OCI-LY1 (cell line): ENCODE data around the gene HNRNPLL.

Experiments used
- H2AFZ ChIP-seq: fragments of 200-600 bp; sonication (generic), shearing (Covaris generic); 2 replicates; pipeline ENCODE4 v1.6.0; 2014; ENCODE audit warnings: antibody characterized with exemption, mild to moderate bottlenecking, low read length
- H3F3A ChIP-seq: fragments of 200-600 bp; sonication (generic), shearing (Covaris generic); 2 replicates; pipeline ENCODE4 v1.6.0; 2014; ENCODE audit warnings: mild to moderate bottlenecking, antibody characterized with exemption, low read length, moderate library complexity; ENCODE audit not compliant: insufficient read depth
- H3K27ac ChIP-seq: fragments of 200-600 bp; sonication (generic); 2 replicates; pipeline ENCODE4 v1.5.1; 2014; ENCODE audit warnings: low read length, mixed run types, mild to moderate bottlenecking, low read depth; ENCODE audit not compliant: poor library complexity, severe bottlenecking
- H3K27me3 ChIP-seq: fragments of 200-600 bp; sonication (generic); 2 replicates; pipeline ENCODE4 v1.6.0; 2014; ENCODE audit warnings: antibody characterized with exemption, mild to moderate bottlenecking, low read length, moderate library complexity; ENCODE audit not compliant: insufficient read depth
- H3K36me3 ChIP-seq: fragments of 200-600 bp; sonication (generic); 2 replicates; pipeline ENCODE4 v1.6.1; 2014; ENCODE audit warnings: mild to moderate bottlenecking, antibody characterized with exemption, low read length, moderate library complexity, mixed read lengths; ENCODE audit not compliant: insufficient read depth
- H3K4me1 ChIP-seq: fragments of 200-600 bp; sonication (generic); 2 replicates; pipeline ENCODE4 v1.5.1; 2014; ENCODE audit warnings: mild to moderate bottlenecking, low read length, moderate library complexity; ENCODE audit not compliant: insufficient read depth, severe bottlenecking
- H3K4me2 ChIP-seq: fragments of 200-600 bp; sonication (generic), shearing (Covaris generic); 2 replicates; pipeline ENCODE4 v1.6.1; 2014; ENCODE audit warnings: low read length
- H3K4me3 ChIP-seq: fragments of 200-600 bp; sonication (generic); 2 replicates; pipeline ENCODE4 v1.5.1; 2014; ENCODE audit warnings: low read length, low read depth, mild to moderate bottlenecking, mixed read lengths; ENCODE audit not compliant: poor library complexity, severe bottlenecking
- H3K79me2 ChIP-seq: fragments of 200-600 bp; shearing (Covaris generic); 2 replicates; pipeline ENCODE4 v1.6.1; 2016; ENCODE audit warnings: mixed run types, low read length, mixed read lengths; ENCODE audit not compliant: insufficient read depth
- H3K9ac ChIP-seq: fragments of 200-600 bp; sonication (generic), shearing (Covaris generic); 2 replicates; pipeline ENCODE4 v1.6.1; 2014; ENCODE audit warnings: mild to moderate bottlenecking, low read length, mixed read lengths
- H3K9me2 ChIP-seq: fragments of 200-600 bp; sonication (generic), shearing (Covaris generic); 2 replicates; pipeline ENCODE4 v1.6.1; 2014; ENCODE audit warnings: low read depth, mild to moderate bottlenecking, low read length, mixed read lengths
- H3K9me3 ChIP-seq: fragments of 200-600 bp; shearing (Covaris generic); 2 replicates; pipeline ENCODE4 v1.6.1; 2014; ENCODE audit warnings: low read length, mixed read lengths
- H4K20me1 ChIP-seq: fragments of 200-600 bp; sonication (generic), shearing (Covaris generic); 2 replicates; pipeline ENCODE4 v1.6.0; 2016; ENCODE audit warnings: mild to moderate bottlenecking, low read length; ENCODE audit not compliant: insufficient read depth
- EZH2 ChIP-seq: fragments of 200-600 bp; sonication (generic), shearing (Covaris generic); IDR thresholded peaks from 2 replicates; pipeline ENCODE4 v1.8.0; 2017; ENCODE audit warnings: borderline replicate concordance, mixed run types, mild to moderate bottlenecking, antibody characterized with exemption, low read length, moderate library complexity, mixed read lengths
- TF ChIP-seq, protein P1 (sequence below): fragments of 200-600 bp; sonication (generic), shearing (Covaris generic); IDR thresholded peaks from 2 replicates; pipeline ENCODE4 v1.5.1; 2017; ENCODE audit warnings: mild to moderate bottlenecking, antibody characterized with exemption, low read length, moderate library complexity, mixed read lengths

Gene HNRNPLL

DNA sequence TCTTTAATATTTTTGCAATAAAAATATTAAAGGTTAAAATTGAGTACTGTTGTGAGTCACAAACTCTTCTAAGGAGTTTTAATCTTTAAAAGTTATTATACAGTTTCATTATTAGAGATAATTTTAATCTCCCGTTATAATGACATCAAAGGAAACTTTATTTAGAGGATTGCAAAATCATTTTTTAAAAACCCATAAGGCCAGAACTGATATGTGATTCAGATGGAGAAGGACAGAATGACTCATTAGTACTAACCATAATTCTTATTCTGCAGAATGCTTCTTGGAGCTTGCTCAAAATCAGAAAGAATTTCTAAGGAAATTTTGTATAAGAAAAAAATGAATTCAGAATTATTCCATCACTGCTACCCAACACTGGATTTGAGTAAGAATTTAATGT lies 12.5 kb upstream of the HNRNPLL start:
- Histone ChIP-seq H3K4me2 (no peak overlapping the region), H4K20me1 (no peaks in the 10 kb centered on the region), H2AFZ (no peak overlapping the region), H3K27ac (no peak overlapping the region), H3K36me3 (no peaks in the 10 kb centered on the region), H3K4me1 (no peaks in the 10 kb centered on the region), H3F3A (no peaks in the 10 kb centered on the region), H3K9ac (no peak overlapping the region), H3K79me2 (no peaks in the 10 kb centered on the region), H3K27me3 (0 out of 2 replicates have a peak, but pooled peaks cover 4% of the 10 kb centered on the region), H3K4me3 (no peak overlapping the region), H3K9me2 (no peaks in the 10 kb centered on the region), H3K9me3 (no peaks in the 10 kb centered on the region)
- TF ChIP-seq, protein P1, sequence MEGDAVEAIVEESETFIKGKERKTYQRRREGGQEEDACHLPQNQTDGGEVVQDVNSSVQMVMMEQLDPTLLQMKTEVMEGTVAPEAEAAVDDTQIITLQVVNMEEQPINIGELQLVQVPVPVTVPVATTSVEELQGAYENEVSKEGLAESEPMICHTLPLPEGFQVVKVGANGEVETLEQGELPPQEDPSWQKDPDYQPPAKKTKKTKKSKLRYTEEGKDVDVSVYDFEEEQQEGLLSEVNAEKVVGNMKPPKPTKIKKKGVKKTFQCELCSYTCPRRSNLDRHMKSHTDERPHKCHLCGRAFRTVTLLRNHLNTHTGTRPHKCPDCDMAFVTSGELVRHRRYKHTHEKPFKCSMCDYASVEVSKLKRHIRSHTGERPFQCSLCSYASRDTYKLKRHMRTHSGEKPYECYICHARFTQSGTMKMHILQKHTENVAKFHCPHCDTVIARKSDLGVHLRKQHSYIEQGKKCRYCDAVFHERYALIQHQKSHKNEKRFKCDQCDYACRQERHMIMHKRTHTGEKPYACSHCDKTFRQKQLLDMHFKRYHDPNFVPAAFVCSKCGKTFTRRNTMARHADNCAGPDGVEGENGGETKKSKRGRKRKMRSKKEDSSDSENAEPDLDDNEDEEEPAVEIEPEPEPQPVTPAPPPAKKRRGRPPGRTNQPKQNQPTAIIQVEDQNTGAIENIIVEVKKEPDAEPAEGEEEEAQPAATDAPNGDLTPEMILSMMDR = no peak
- no peak for TF ChIP-seq EZH2

- H3K27ac ChIP-seq = no peak overlapping the region
- no peaks in the 10 kb centered on the region for H3F3A ChIP-seq
- H3K4me1 ChIP-seq = no peaks in the 10 kb centered on the region
- H3K4me2 ChIP-seq = no peak overlapping the region
- H3K4me3 ChIP-seq = no peak overlapping the region
- H3K36me3 ChIP-seq = no peaks in the 10 kb centered on the region
- no peak overlapping the region for H2AFZ ChIP-seq
- peaks cover 1% of the 10 kb centered on the region; the same call in 1 of the 2 replicates for H3K9me3 ChIP-seq
- no peaks in the 10 kb centered on the region for H3K79me2 ChIP-seq
- TF ChIP-seq, protein P1 = no peak
- TF ChIP-seq EZH2 = no peak
- H3K9ac ChIP-seq = no peak overlapping the region
- no peaks in the 10 kb centered on the region for H4K20me1 ChIP-seq
- H3K9me2 ChIP-seq = no peaks in the 10 kb centered on the region
- peaks cover 4% of the 10 kb centered on the region; the same call in 1 of the 2 replicates for H3K27me3 ChIP-seq
Measured at GRCh38 chr2:38613849-38614213, 11.1 kb upstream of the HNRNPLL start.

DNA sequence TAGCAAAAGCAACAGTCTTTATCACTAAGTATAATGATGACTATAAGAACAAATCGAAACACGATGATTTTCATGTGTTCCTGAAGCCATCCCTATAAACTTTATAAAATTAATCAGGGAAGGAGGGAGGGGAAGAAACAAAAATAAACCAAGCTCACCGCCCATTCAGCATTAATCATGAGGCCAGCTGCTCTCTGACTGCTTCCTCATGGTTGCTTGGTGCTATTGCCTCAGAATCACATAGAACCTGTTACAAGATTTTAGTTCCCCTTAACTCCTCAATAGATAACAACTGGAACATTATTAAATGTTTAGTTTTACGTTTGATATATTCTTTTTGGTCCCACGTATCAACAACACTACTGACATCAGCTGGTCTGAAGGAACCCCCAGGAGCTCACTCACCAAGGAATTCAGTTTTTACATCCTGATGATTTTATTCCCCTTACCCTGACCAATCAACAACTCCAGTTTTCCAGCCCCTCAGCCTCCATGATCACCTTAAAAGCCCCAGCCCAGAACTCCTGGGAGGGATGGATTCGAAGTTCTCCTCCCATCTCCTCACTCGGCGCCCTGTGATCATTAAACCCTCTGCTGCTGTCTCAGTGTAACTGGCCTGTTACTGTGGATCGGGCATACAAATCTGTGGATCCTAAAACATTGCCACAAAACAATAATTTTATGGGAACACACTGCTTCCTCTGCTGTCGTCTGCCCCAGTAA lies 10.6 kb upstream of the HNRNPLL start:
- Histone ChIP-seq H3K4me2 (no peak overlapping the region), H3K27me3 (peaks cover 4% of the 10 kb centered on the region; the same call in 1 of the 2 replicates)

More for the DNA sequence above, 10.6 kb upstream of the HNRNPLL start:
- Histone ChIP-seq H2AFZ (no peak overlapping the region), H3K9me3 (peaks cover 3% of the 10 kb centered on the region; the same call in 1 of the 2 replicates), H3K9ac (no peak overlapping the region), H3K79me2 (no peaks in the 10 kb centered on the region), H3K9me2 (no peaks in the 10 kb centered on the region), H3K27ac (no peak overlapping the region), H3F3A (no peaks in the 10 kb centered on the region), H4K20me1 (no peaks in the 10 kb centered on the region), H3K36me3 (no peaks in the 10 kb centered on the region), H3K4me3 (no peak overlapping the region), H3K4me1 (no peaks in the 10 kb centered on the region)
- TF ChIP-seq EZH2 = no peak
- TF ChIP-seq, protein P1 = no peak
